ENCODE measurements around the gene ANKS1B.

DNA sequence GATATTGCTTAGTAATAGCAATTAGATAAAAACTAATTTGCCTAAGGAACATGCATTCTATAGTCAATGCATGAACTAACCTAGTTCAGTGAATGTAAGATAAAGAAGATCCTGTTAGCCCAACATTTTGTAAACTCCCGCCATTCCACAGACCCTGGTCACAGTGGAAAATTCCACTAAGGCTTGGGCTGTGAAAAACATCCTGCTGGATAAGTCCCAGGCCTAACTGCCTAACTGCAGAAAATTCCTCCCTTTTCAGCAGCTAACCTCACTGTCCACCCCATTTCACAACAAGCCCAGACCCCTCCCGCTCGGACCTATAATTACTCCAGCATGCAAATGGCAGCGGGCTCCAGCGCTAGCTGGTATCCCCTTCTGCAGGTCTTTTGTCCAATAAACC, 435.1 kb downstream of the ANKS1B start:
- TF ChIP-seq YY1 (IDR thresholded peaks at IDR 0.05; ENCODE audit: insufficient read depth, insufficient read length) (no peak), SUZ12 (IDR thresholded peaks at IDR 0.05; ENCODE audit: extremely low read depth, insufficient read depth, insufficient read length) (no peak), ZNF274 (IDR thresholded peaks at IDR 0.05; ENCODE audit: low read depth, low read length) (no peak)
